ENCODE data around the gene FAM81A.

GRCh38 chr15:59416816-59417215 lies 21.2 kb upstream of the FAM81A start:
- TF ChIP-seq CTCF (IDR thresholded peaks at IDR 0.05; ENCODE audit: low read depth, low read length), result no peak
- no peak for TF ChIP-seq EZH2phosphoT487 (IDR thresholded peaks at IDR 0.05; ENCODE audit: low read depth)

All from OCI-LY3 (cell line).